CD4-positive, alpha-beta T cell treated with Interleukin-17A for 4 hours (primary cell): ENCODE measurements around the gene SRMS.
"Not testable (repeated sequence)": the region's sequence is repeated elsewhere in the genome, so short reads cannot be mapped to it uniquely, and the experiment has no call there.

Experiments
- DNase-seq: peaks from one replicate; pipeline ENCODE4 v3.0.0-alpha.2; 2020; ENCODE audit warnings: mixed read lengths

Gene SRMS

DNA sequence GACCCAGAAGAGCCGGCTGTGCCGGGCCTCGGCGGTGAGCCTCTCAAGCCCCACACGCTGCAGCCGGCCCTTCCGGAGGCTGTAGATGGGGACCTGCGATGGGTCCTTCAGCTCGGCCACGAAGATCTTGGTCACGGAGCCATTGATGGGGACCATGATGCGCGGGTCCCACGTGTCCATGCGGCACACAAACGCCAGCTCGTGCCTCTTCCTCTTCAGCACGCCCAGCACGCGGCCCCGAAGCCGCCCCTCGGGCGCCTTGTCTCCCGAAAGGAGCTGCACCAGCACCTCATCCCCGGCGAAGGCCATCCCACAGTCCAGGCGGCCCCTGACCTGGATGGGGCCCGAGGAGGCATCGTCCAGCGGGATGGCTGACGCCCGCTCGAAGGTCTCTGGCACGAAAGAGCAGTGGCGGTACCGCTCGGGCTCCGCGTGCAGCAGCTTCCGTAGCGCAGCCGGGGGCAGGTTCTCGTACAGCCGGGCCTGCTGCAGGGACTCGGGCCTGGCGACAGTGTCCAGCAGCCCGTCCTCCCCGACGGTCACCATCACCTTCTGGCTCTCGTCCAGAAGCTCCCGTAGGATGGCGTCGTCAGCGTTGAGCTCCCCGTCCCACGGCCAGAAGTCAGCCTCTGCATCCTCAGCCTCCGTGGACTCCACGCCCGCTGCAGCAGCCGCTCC, 17.6 kb upstream of the SRMS start:
- no peak for DNase-seq

DNA sequence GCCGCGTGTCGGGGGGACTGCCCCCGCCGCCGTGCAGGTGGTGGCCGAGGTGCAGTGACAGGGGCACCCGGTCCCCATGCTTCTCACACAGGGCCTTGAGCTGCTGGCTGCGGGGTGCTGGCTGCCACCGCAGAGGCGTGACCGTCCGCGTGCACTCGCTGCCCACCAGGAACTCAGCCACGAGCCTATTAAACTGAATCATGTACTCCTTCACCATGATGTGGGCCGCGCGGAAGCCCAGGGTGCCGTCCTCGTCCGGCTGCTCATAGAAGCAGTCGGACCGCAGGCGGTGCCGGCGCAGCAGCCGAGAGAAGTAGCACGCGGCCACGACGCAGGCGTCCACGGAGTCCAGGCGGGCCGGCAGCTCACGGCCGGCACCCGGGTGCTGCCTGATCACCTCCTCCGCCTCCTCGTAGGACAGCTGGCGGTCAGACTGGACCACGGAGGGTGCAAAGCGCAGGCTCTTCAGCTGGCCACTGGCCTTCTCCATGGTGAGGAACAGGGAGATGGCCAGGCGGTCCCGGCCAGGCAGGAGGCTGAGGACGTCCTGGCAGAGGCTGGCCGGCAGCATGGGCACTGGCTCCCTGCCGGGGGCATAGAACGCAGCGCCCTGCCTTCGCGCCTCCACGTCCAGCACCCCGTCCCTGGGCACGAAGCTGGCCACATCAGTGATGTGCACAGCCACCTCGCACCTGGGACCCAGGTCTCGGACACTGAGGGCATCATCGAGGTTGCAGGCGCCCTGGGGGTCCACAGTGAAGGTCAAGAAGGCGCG, 16.7 kb upstream of the SRMS start:
- no peak for DNase-seq

DNA sequence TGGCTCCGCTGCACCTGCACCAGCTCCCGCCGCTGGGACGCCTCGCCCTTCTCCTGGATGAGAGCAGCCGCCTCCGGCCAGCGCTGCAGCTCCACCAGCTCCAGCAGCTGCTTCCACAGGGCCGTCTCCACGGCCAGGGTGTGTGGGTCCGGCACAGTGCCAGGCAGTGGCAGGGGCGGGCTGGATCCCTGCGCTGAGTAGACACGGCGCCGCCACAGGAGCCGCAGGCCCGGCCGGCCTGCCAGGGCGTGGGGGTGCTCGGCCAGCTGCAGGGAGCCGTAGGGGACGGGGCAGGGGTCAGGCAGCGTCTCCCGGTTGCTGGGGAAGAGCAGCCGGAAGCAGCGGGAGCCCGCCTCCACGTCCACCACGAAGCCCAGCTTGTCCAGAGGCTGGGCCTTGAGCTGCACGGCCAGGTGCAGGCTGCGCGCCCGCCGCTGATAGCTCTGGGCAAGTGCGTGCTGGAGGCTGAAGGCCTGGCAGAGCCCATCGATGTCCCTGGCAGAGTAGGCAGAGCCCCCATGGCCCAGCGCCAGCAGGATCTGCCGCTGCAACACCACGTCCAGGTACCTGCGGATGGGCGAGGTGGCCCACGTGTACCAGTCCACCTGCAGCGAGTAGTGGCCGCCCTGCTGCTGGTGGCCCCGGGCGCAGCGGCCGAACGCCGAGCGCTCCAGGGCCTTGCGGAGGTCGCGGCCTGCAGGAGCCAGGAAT, 15.8 kb upstream of the SRMS start:
- no peak for DNase-seq

DNA sequence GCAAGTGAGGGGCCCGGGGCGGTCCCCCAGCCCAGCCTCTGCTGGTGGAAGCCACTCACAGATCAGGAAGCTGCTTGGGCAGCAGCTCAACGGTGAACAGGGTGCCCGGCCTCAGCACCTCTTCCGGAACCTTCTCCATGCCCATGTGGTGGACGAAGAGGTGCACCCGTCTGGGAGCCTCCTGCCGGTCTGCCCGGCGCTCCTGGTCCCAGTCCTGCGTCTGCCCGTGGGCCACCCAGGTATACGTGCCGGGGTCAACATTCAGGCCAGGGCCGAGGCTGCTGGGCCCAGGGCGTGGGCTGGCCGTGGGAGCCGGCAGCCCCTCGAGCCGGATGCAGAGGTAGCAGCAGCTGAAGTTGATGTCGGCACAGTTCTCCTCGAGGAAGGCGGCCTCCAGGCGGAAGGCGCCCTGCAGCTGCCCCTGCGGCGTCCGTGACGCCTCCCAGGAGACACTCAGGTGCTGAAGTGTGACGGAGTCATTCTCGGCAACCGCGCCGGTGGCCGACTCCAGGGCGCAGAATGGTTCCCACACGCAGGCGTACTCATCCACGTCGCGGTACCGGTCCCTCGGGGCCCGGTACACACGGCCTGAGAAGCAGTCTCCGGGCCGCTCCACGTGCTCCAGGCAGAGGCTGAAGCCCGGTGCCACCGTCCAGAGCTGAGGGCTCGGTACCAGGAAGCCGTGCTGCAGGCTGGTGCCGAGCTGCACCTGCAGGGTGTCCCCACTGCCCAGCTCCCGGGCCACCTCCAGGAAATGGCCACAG, 15.1 kb upstream of the SRMS start:
- DNase-seq, result no peak

DNA sequence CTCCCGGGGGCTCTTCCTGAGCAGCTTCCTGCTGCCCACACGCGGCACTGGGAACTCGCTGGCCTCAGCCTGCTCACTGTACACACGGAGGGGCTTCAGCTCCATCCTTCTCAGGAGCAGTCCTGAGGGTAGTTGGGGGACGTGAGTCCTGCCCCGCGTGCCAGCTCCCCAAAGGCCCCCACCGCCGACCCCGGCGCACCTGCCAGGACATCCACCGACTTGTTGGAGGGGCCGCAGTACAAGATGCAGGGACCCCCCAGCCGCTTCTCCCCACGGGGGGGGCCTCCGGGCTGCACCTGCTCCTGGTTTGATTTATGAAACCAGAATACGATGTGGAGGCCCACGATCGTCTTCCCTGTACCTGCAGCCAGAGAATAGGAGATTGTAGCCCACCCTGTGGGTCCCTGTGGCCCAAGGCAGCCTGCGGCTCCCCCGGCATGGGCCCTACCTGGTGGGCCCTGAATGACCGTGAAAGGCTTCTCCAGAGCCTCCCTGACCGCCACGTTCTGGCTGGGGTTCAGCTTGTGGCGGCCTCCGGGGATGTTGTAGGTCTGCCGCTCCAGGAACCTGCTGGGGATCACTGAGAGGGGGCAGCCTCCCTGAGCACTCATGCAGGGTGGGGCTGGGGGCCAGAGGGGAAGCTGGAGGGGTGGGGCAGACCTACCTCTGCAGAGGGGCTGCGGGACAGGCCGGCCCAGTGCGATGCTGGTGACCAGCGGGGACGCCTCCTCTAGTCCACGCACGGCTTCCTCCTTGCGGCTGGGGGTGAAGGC, 14.3 kb upstream of the SRMS start:
- DNase-seq, result no peak

DNA sequence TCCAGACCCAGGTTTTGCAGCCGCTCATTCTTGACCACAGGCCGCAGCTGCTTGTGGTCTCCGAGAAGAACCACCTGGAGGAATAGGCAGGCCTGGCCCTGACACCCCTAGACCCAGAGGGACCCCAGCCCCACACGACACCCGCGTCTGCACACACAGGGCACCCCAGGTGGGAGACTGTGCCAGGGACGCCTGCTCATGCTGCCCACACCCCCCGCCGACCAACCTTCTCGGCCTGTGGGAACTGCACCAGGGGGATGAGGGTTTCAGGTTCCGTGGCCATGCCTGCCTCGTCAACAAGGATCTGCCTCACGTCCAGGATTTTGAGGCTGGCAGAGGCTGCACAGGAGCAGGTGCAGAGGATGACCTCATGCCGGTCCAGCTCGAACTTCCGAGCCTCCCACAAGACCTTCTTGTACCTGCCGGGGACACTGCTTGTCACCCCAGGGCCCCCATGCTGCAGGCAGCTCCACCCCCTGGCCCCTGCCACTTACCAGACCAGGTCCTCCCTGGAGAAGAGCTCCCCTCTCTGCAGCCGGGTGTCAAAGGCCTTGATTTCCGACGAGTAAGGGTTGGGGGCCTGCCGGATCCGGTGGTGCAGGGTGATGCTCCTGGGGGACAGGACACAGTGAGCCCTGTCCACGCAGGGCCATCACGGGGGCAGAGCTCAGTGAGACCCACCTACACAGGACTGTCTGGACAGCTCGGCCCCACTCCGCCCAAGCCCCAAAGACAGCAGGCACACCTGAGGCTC, 13.5 kb upstream of the SRMS start:
- no peak for DNase-seq

DNA sequence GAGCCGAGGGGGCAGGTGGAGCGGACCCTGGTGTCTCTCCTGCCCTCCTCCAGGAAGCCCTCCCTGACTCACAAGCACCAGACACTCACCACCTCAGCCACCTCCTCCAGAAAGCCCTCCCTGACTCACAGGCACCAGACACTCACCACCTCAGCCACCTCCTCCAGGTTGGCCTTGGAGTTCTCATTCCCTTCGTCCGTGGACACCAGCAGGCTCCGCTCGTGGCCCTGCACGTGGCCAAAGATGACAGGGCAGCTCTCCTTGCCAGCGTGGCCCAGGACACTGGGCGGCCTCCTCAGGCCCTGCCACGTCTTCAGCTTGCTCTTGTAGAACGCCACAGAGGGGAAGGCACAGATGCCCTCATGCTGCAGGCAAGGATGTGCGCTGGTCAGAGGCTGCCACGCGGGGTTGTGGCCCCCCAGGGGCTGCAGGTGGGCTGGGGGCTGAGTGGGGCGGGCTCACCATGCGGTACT, 12.8 kb upstream of the SRMS start:
- no peak for DNase-seq

DNA sequence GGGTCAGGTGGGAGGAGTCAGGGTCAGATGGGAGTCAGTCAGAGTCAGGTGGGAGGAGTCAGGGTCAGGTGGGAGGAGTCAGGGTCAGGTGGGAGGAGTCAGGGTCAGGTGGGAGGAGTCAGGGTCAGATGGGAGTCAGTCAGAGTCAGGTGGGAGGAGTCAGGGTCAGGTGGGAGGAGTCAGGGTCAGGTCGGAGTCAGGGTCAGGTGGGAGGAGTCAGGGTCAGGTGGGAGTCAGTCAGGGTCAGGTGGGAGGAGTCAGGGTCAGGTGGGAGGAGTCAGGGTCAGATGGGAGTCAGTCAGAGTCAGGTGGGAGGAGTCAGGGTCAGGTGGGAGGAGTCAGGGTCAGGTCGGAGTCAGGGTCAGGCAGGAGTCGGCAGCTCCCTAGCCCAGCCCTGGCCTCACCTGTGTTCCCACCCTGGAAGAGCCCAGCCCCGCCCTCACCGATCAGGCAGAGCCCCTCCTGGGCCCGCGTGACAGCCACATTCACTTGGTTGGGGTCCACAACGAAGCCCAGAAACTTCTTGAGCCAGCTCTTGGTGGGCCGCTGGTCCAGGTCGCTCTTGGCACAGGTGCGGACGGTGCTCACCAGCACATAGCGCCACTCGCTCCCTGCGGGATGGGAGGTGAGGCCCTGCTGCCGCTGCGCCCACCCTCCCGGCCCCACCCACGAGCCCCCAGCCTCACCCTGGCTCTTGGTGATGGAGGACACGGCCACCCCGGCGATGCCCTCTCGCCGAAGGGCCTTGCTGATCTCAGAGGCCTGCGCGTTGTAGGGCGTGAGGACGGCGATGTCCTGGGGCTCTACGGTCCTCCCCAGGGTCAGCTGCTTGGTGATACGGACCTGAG, 12.2 kb upstream of the SRMS start:
- DNase-seq, result not testable (repeated sequence)

DNA sequence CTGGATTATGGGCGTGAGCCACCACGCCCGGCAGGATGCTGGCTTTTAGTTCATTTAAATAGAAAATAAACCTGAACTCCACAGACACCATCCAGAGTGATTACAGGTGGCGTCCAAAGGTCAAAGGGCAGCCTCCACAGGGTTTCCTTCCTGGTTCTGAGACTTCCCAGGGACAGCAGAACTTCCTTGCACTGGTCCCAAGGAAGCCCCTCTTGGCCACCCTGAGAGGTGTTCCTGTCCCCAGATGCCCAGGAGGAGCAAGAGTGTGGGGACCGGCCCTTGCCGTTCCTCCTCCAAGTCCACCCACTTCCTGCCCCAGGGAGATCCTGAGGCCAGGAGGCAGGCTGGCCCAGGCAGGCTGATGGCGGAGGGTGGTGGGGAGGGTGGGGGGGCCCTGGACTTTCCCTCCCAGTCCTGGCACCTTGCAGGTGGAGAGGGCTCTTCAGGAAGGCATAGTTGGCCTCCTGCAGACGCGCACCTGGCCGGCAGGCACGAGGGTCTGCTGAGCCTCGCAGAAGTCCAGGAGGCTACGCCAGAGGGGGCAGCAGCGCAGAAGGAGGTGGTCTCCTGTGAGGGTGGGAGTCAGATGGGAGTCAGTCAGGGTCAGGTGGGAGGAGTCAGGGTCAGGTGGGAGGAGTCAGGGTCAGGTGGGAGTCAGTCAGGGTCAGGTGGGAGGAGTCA, 11.4 kb upstream of the SRMS start:
- DNase-seq, result no peak

DNA sequence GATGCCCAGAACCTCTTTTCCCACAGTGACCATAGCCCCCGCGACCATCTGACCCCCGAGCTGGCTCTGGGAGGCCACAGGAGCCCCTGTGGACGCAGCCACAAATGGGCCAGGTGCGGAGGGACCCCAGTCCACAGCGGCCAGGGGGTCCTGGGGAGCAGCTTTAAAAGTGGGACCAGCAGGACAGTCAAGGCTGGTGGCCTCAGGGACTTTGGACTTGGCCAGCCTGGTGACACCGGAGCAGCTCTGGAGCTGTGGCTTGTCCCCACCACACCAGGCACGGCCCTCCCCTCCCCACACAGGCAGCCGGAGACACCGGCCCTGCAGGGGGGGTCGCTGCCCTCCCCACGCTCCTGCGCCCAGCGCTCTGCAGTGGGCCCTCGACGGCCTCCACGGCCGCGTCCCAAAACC, 9.9 kb upstream of the SRMS start:
- no peak for DNase-seq

DNA sequence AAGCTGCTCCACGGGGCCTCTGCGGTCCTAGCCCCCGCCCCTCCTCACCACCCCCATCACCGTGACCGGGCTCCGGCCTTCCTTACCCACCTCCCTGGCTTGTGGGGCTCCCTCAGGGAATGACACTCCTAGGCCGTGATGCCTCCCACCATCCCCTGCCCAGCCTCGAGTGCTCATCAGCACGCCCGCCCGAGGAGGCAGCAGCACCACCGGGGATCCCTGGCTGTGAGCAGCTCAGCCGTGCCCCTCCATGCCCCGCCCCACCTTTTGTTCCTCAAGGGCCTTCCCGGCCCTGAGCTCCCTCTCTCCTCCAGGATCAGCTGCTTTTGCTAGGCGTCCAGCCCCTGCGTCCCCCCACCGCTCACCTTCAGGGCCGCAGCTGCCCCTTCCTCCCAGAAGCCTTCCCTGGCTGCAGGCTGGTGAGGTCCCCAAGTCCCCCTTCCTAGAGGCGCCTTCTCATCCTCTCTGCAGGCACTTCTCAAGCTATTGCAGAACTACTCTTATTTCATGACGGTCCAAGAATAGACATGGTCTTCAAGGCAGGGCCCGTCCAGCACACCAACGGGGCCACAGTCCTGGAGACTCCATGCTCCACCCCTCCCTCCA, 9.4 kb upstream of the SRMS start:
- no peak for DNase-seq

DNA sequence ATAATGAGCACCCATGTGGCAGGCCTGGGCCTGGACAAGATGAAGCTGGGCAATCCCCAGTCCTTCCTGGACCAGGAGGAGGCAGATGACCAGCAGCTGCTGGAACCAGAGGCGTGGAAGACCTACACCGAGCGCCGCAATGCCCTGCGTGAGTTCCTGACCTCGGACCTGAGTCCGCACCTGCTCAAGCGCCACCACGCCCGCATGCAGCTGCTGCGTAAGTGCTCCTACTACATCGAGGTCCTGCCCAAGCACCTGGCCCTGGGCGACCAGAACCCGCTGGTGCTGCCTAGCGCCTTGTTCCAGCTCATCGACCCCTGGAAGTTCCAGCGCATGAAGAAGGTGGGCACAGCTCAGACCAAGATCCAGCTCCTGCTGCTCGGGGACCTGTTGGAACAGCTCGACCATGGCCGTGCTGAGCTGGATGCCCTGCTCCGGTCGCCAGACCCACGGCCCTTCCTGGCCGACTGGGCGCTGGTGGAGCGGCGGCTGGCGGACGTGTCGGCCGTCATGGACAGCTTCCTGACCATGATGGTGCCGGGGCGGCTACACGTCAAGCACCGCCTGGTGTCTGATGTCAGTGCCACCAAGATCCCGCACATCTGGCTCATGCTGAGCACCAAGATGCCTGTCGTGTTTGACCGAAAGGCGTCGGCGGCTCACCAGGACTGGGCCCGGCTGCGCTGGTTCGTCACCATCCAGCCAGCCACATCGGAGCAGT, 8.3 kb upstream of the SRMS start:
- no peak for DNase-seq

DNA sequence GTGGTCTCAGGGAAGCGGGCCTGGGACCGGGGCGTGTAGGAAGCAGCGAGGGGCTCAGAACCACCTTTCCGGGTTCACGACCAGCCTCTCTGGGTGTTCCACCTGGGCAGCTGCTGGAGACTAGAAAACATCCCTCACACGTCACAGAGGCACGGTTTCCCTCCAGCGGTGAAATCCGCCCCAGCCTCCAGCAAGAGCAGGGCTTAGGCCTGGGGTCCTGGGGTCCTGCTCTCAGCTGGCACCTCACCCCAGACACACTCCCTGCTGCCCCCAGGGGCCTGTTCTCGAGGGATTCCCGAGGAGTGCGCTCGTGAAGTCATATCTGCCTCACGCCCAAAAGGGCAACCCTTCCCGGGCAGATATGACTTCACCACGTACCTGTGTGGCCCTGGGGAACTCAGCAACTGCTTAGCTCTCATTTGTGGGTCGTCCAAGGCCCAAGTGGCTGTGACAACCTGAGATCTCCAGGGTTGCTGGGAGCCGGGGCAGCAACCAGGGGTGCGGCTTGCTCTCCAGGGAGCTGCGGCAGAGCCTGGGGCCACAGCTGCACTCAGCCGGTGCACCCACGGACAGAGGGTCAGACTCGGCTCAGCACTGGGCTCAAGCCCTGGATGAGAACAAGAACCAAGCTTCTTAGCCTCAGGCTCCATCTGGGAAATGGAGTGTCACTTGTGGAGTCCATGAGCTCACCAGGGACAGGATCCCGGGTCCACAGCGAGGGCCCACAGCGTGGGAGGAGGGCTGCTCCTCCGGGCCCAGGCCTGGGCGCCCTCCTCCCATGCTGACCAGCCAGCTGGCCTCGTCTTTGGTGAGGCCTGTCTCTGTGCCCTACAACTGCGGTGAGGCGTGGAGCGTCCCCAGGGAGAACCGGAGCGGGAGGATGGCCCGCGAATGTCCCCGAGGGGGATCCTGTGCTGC, 7.1 kb upstream of the SRMS start:
- DNase-seq, result peak; percentile 19

DNA sequence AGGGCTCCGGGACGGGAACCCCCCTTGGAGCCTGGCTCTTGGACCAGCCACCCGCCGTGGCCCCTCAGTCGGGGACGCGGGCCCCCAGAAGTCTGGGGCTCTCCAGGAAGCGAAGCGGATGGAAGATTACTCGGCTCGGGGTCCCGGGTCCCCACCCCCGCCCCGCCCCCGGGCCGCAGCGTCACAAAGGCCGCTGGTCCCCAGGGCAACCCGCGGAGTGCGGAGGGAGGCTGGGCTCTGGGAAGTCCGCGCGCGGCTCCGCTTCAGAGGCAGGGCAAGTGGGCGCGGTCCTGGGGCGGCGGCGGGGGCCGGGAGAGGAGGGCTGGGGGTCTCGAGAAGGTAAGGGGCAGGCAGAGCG, 6.4 kb upstream of the SRMS start, which contains the start of gene FNDC11:
FNDC11 (plus strand) TSS at position 227 of the 358 bp plus-strand sequence. CDS start 1,505 bp downstream, outside the sequence.
- peak; percentile 69 for DNase-seq

DNA sequence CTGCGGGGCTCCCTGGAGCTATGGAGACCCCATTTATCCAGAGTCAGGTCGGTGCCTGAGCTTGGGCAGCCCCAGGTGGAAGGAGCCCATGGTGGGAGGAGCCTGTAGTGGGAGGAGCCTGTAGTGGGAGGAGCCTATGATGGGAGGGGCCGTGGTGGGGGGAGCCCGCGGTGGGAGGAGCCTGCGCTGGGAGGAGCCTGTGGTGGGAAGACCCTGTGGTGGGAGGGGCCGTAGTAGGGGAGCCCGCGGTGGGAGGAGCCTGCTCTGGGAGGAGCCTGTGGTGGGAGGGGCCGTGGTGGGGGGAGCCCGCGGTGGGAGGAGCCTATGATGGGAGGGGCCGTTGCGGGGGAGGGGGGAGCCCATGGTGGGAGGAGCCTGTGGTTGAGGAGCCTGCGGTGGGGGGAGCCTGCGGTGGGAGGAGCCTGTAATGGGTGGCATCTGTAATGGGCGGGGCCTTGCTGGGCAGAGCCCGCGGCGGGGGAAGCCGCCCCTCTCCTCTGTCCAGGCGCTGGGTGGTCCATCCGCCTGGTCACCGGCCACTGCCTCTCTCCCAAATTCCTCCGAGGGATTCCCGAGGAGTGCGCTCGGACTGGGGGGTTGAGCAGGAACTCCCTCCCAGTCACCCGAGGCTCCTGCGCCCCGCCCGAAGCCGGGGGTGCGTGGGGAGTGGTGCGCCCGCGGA, 5.8 kb upstream of the SRMS start:
- DNase-seq, result peak; percentile 88

DNA sequence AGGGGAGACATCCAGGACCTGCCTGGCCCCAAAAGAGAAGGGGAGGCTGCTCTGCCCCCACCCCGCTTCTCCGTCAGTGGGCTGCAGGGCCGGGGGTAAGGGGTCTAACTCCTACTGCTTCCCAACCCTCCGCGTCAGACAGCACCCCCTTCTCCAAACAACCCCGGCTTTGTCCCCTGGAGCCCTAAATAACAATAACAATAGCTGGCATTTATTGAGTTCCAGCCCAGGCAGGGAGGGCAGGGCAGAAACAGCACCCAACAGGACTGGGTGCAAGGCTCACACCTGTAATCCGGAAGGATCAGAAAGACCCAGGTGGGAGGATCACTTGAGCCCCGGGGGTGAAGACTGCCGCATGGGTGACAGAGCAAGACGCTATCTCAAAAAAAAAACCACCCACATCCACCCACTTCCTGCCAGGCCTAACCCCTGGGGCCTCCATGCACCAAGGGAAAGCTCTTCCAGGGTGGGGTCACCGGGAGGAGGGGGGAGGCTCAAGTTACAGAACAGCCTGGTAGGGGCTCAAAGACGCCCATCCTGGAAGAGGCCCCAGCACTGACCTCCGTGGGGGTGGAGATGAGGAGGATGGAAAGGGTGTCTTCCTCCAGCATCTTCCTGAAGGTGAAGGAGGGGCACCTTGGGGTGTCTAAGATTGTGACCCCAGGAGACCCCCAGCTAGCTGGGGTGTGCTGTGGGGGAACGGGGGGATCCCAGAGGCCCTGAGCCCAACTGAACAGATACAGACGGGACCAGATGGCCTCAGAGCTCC, 5.1 kb upstream of the SRMS start:
- peak; percentile 72 for DNase-seq
